HCT116 (cell line): Measurements from ENCODE around the gene TLE4. TPM values are rescaled to one million over a fixed set of nuclear protein-coding genes. Genes with fewer than 3 reads are reported as not detected.

Source experiments
- ATAC-seq: fragments of 200-7000 bp; cut with Tn5 transposase; 2 replicates; pipeline ENCODE4 v1.9.1; 2020; ENCODE audit warnings: mild to moderate bottlenecking, moderate library complexity
- BruUV-seq: library from RNA; stranded (reverse); fragments of 400-500 nt; replicated peaks from 2 replicates; lab custom pipeline; 2021; lab: Mats Ljungman, UMichigan
- CTCF ChIA-PET: fragments of 300-600 bp; sonication (Branson Sonifier 250); formaldehyde crosslinking; loops from one replicate; lab custom pipeline; 2021; ENCODE audit warnings: antibody characterized with exemption; lab: Charles Lee
- POLR2A ChIA-PET: fragments of 300-600, 350-600 bp; sonication (Branson Sonifier 250); formaldehyde crosslinking; loops from one replicate; lab custom pipeline; 2021; ENCODE audit warnings: antibody characterized with exemption; lab: Charles Lee
- RAD21 ChIA-PET, 2 experiments: fragments of 300-600 bp; sonication (Branson Sonifier 250); formaldehyde crosslinking; loops; one replicate each; lab custom pipeline; 2023; ENCODE audit warnings: low total read pairs in 2 of 2; ENCODE audit not compliant: uncharacterized antibody in 2 of 2, unreplicated experiment in 2 of 2, low non-redundant PET in 1 of 2; lab: Charles Lee
- DNase-seq: peaks from one replicate; pipeline ENCODE4 v3.0.0-alpha.2; 2010; ENCODE audit warnings: low read depth, low spot score
- H2AFZ ChIP-seq: fragments of 200-600 bp; shearing (Covaris generic), sonication (generic); 2 replicates; pipeline ENCODE4 v1.6.1; 2017; ENCODE audit warnings: low read depth, mixed run types, mixed read lengths, antibody characterized with exemption, low read length; ENCODE audit not compliant: poor library complexity, severe bottlenecking
- H3K27ac ChIP-seq: 2 replicates; pipeline ENCODE4 v1.5.1; 2012; ENCODE audit warnings: low read depth, low read length
- H3K27me3 ChIP-seq: fragments of 200-600 bp; sonication (generic); 2 replicates; pipeline ENCODE4 v1.6.1; 2016; ENCODE audit warnings: mixed run types, low read length, mixed read lengths; ENCODE audit not compliant: insufficient read depth
- H3K36me3 ChIP-seq, 2 experiments: fragments of 200-500 bp in 1 of 2; fragments of 200-600 bp in 1 of 2; sonication (Bioruptor generic) in 1 of 2; sonication (generic) in 1 of 2; 2 replicates each; pipeline versions ENCODE4 v1.5.1 to v1.6.1; 2014 to 2016; ENCODE audit warnings: low read length in 2 of 2, inconsistent platforms in 1 of 2, mixed read lengths in 1 of 2, mixed run types in 1 of 2; ENCODE audit not compliant: insufficient read depth in 2 of 2, control insufficient read depth in 1 of 2
- H3K4me1 ChIP-seq, 2 experiments: fragments of 200-600 bp in 1 of 2; sonication (generic) in 1 of 2; 2 replicates each; pipeline versions ENCODE4 v1.5.1 to v1.6.1; 2012 to 2017; ENCODE audit warnings: low read length in 2 of 2, inconsistent platforms in 1 of 2, mild to moderate bottlenecking in 1 of 2, mixed read lengths in 1 of 2, mixed run types in 1 of 2, moderate library complexity in 1 of 2; ENCODE audit not compliant: insufficient read depth in 2 of 2, control insufficient read depth in 1 of 2
- H3K4me2 ChIP-seq: fragments of 200-600 bp; sonication (generic); 2 replicates; pipeline ENCODE4 v1.6.1; 2017; ENCODE audit warnings: mixed run types, low read length, mixed read lengths
- H3K4me3 ChIP-seq, 2 experiments: fragments of 200-600 bp in 1 of 2; sonication (generic) in 1 of 2; replicated peaks in 1 of 2; 2 replicates each; pipeline ENCODE4 v1.5.1; 2011 to 2016; ENCODE audit warnings: low read length in 2 of 2, control low read depth in 1 of 2, low read depth in 1 of 2, mild to moderate bottlenecking in 1 of 2, mixed read lengths in 1 of 2, mixed run types in 1 of 2
- H3K79me2 ChIP-seq: fragments of 200-600 bp; sonication (generic); 2 replicates; pipeline ENCODE4 v1.6.1; 2017; ENCODE audit warnings: mild to moderate bottlenecking, mixed run types, low read length, moderate library complexity, mixed read lengths; ENCODE audit not compliant: insufficient read depth
- H3K9ac ChIP-seq: fragments of 200-600 bp; sonication (generic); 2 replicates; pipeline ENCODE4 v1.6.1; 2016; ENCODE audit warnings: low read length, mixed read lengths
- H3K9me2 ChIP-seq: fragments of 200-600 bp; sonication (generic), shearing (Covaris generic); 2 replicates; pipeline ENCODE4 v1.6.1; 2017; ENCODE audit warnings: mixed run types, mild to moderate bottlenecking, moderate library complexity; ENCODE audit not compliant: insufficient read depth
- H3K9me3 ChIP-seq, 2 experiments: fragments of 200-500 bp in 1 of 2; fragments of 200-600 bp in 1 of 2; sonication (Bioruptor generic) in 1 of 2; sonication (generic) in 1 of 2; 2 replicates each; pipeline ENCODE4 v1.6.1; 2014 to 2017; ENCODE audit warnings: low read length in 2 of 2, mixed read lengths in 2 of 2, inconsistent platforms in 1 of 2, low read depth in 1 of 2, mild to moderate bottlenecking in 1 of 2, mixed run types in 1 of 2, moderate library complexity in 1 of 2; ENCODE audit not compliant: control insufficient read depth in 1 of 2, insufficient read depth in 1 of 2
- H4K20me1 ChIP-seq: fragments of 200-600 bp; sonication (generic), shearing (Covaris generic); 2 replicates; pipeline ENCODE4 v1.6.1; 2017; ENCODE audit warnings: mixed run types, mild to moderate bottlenecking, moderate library complexity; ENCODE audit not compliant: insufficient read depth
- ATF3 ChIP-seq: IDR thresholded peaks from 2 replicates; pipeline ENCODE4 v1.6.1; 2012
- CBX3 ChIP-seq: IDR thresholded peaks from 2 replicates; pipeline ENCODE4 v1.6.1; 2012; ENCODE audit warnings: low read depth
- CTCF ChIP-seq, 3 experiments: fragments of 200-600 bp in 1 of 3; sonication (generic) in 1 of 3; IDR thresholded peaks in 2 of 3; conservative IDR thresholded peaks in 1 of 3; 2 replicates each; pipeline ENCODE4 v1.5.1; 2012 to 2017; ENCODE audit warnings: low read depth in 2 of 3, low read length in 2 of 3, antibody characterized with exemption in 1 of 3, borderline replicate concordance in 1 of 3, control low read depth in 1 of 3, mild to moderate bottlenecking in 1 of 3, mixed read lengths in 1 of 3, mixed run types in 1 of 3, moderate library complexity in 1 of 3; ENCODE audit not compliant: insufficient read depth in 1 of 3
- ELF1 ChIP-seq: IDR thresholded peaks from 2 replicates; pipeline ENCODE4 v1.6.1; 2012; ENCODE audit warnings: low read depth, borderline replicate concordance
- EZH2 ChIP-seq: fragments of 200-600 bp; sonication (generic); IDR thresholded peaks from 2 replicates; pipeline ENCODE4 v1.6.1; 2017; ENCODE audit warnings: antibody characterized with exemption, mixed run types
- EZH2phosphoT487 ChIP-seq: fragments of 200-600 bp; IDR thresholded peaks from 2 replicates; pipeline ENCODE4 v1.6.1; 2018; ENCODE audit warnings: antibody characterized with exemption, borderline replicate concordance
- FOSL1 ChIP-seq: IDR thresholded peaks from 2 replicates; pipeline ENCODE4 v1.6.1; 2012; ENCODE audit warnings: low read depth
- MAX ChIP-seq: IDR thresholded peaks from 2 replicates; pipeline ENCODE4 v1.6.1; 2012
- POLR2A ChIP-seq: IDR thresholded peaks from 2 replicates; pipeline ENCODE4 v1.7.0; 2011; ENCODE audit warnings: borderline replicate concordance; ENCODE audit not compliant: insufficient read depth, insufficient read length; ENCODE audit errors: extremely low read depth
- POLR2AphosphoS5 ChIP-seq: IDR thresholded peaks from 2 replicates; pipeline ENCODE4 v1.6.1; 2011; ENCODE audit warnings: mild to moderate bottlenecking, low read depth, low read length, moderate library complexity
- RAD21 ChIP-seq: IDR thresholded peaks from 2 replicates; pipeline ENCODE4 v1.6.1; 2012; ENCODE audit warnings: low read depth, mild to moderate bottlenecking
- REST ChIP-seq: IDR thresholded peaks from 2 replicates; pipeline ENCODE4 v1.6.1; 2012; ENCODE audit warnings: low read depth
- SP1 ChIP-seq: IDR thresholded peaks from 2 replicates; pipeline ENCODE4 v1.6.1; 2012; ENCODE audit warnings: low read depth
- YY1 ChIP-seq: IDR thresholded peaks from 2 replicates; pipeline ENCODE4 v1.6.1; 2011; ENCODE audit warnings: low read length, low read depth, moderate library complexity, mild to moderate bottlenecking; ENCODE audit not compliant: insufficient replicate concordance; ENCODE audit errors: extremely low read depth
- ZFX ChIP-seq: fragments of 450-650 bp; IDR thresholded peaks from 2 replicates; pipeline ENCODE4 v1.6.1; 2017
- ZNF274 ChIP-seq: fragments of 200-500 bp; sonication (Bioruptor generic); IDR thresholded peaks from 2 replicates; pipeline ENCODE4 v1.6.1; 2014; ENCODE audit warnings: mild to moderate bottlenecking, low read depth, low read length, inconsistent platforms
- intact Hi-C: fragments of 100-400 bp; cut with micrococcal nuclease; formaldehyde crosslinking; loops from 2 replicates; pipeline ENCODE4 v1.10.0; 2022
- total RNA-seq: library from RNA; stranded (reverse); gene quantifications from one replicate; pipeline ENCODE4 v1.2.1, GENCODE V29; 2021; ENCODE audit not compliant: unreplicated experiment

Gene TLE4
- total RNA-seq, 1 experiment from 2014 or later: 0.39 TPM

- Histone ChIP-seq H3K79me2 (no peaks in the 10 kb centered on the region), H3K27ac (no peak overlapping the region), H3K9me3 (peaks cover 3 to 6% of the 10 kb centered on the region in 2 experiments; a peak in 2 of 4 replicates), H3K36me3 (no peaks in the 10 kb centered on the region), H3K4me2 (no peak overlapping the region), H3K9ac (no peak overlapping the region), H3K9me2 (no peaks in the 10 kb centered on the region), H3K4me1 (no peaks in the 10 kb centered on the region), H3K4me3 (no peak overlapping the region), H2AFZ (no peak overlapping the region), H3K27me3 (no peaks in the 10 kb centered on the region), H4K20me1 (no peaks in the 10 kb centered on the region)
- no TSS peak for BruUV-seq
- ATAC-seq (no peak), DNase-seq (no peak)
- RAD21 ChIA-PET: no interaction called here
- CTCF ChIA-PET: no interaction called here
- TF ChIP-seq RAD21: no peak
- TF ChIP-seq ELF1: no peak
- no peak for TF ChIP-seq ZFX
- no peak for TF ChIP-seq EZH2phosphoT487
- TF ChIP-seq CBX3: no peak
- no peak for TF ChIP-seq FOSL1
- no peak for TF ChIP-seq POLR2A
- TF ChIP-seq ZNF274: no peak
- no peak for TF ChIP-seq EZH2
- no peak for TF ChIP-seq ATF3
- TF ChIP-seq POLR2AphosphoS5: no peak
- TF ChIP-seq SP1: no peak
- no peak for TF ChIP-seq CTCF (IDR thresholded peaks at IDR 0.05 in 2 of 3, conservative IDR thresholded peaks at IDR 0.05 in 1 of 3; ENCODE audit: borderline replicate concordance in 1 of 3, insufficient read depth in 1 of 3, low read depth in 2 of 3, low read length in 2 of 3)
- no peak for TF ChIP-seq MAX
- no peak for TF ChIP-seq REST
- TF ChIP-seq YY1: no peak
- intact Hi-C loops: no loop called here
- POLR2A ChIA-PET: no interaction called here
Observed at GRCh38 chr9:79623799-79624721, 52.3 kb downstream of the TLE4 start.
